T-cell (primary cell): ENCODE measurements around the gene FBN1. TPM values are rescaled to one million over a fixed set of nuclear protein-coding genes. Genes with fewer than 3 reads are reported as not detected.

Experiments
- ATAC-seq, 4 experiments: fragments of 200-7000 bp in 3 of 4; fragments of 150-1000 bp in 1 of 4; cut with Tn5 transposase; replicated peaks in 1 of 4; 1 replicate in 3 of 4; 2 replicates in 1 of 4; pipeline ENCODE4 v1.10.0; 2021; ENCODE audit warnings: moderate library complexity in 3 of 4, mild to moderate bottlenecking in 2 of 4, moderate number of reproducible peaks in 1 of 4
- CTCF ChIA-PET, 2 donors: fragments of 300-600 bp; sonication (Branson Sonifier 250); formaldehyde crosslinking; loops; one replicate each; lab custom pipeline; 2022; ENCODE audit warnings: antibody characterized with exemption in 2 of 2; lab: Charles Lee
- POLR2A ChIA-PET, 2 donors: fragments of 300-600 bp; sonication (Branson Sonifier 250); formaldehyde crosslinking; loops; one replicate each; lab custom pipeline; 2022; ENCODE audit warnings: antibody characterized with exemption in 2 of 2; lab: Charles Lee
- DNase-seq, 35 experiments: peaks; one replicate each; pipeline versions ENCODE4 v3.0.0 to v3.0.0-alpha.2; 2013 to 2023
- H3K27ac ChIP-seq: one replicate; pipeline ENCODE4 v1.5.1; 2013; ENCODE audit warnings: low read length
- H3K27me3 ChIP-seq, 2 experiments: replicated peaks in 1 of 2; 1 replicate in 1 of 2; 2 replicates in 1 of 2; pipeline versions ENCODE4 v1.6.1 to v1.7.0; 2013; ENCODE audit warnings: low read length in 1 of 2, mixed read lengths in 1 of 2; ENCODE audit not compliant: control insufficient read depth in 2 of 2, insufficient read depth in 2 of 2; ENCODE audit errors: extremely low read depth in 1 of 2
- H3K36me3 ChIP-seq, 2 donors: 1 replicate in 1 of 2; 2 replicates in 1 of 2; pipeline versions ENCODE4 v1.6.1 to v1.7.0; 2013; ENCODE audit warnings: low read length in 1 of 2; ENCODE audit not compliant: control insufficient read depth in 2 of 2, insufficient read depth in 1 of 2; ENCODE audit errors: extremely low read depth in 1 of 2
- H3K4me1 ChIP-seq, 2 experiments: 1 replicate in 1 of 2; 2 replicates in 1 of 2; pipeline versions ENCODE4 v1.6.1 to v1.7.0; 2013; ENCODE audit warnings: low read length in 2 of 2, mixed read lengths in 1 of 2; ENCODE audit not compliant: insufficient read depth in 2 of 2, control insufficient read depth in 1 of 2; ENCODE audit errors: extremely low read depth in 1 of 2
- H3K4me3 ChIP-seq, 2 donors: 1 replicate in 1 of 2; 2 replicates in 1 of 2; pipeline versions ENCODE4 v1.5.1 to v1.7.0; 2013; ENCODE audit warnings: mild to moderate bottlenecking in 2 of 2, low read length in 1 of 2, moderate library complexity in 1 of 2; ENCODE audit not compliant: control insufficient read depth in 1 of 2; ENCODE audit errors: extremely low read depth in 1 of 2
- H3K9me3 ChIP-seq: 2 replicates; pipeline ENCODE4 v1.7.0; 2013
- H3K27ac Mint-ChIP-seq, 2 donors: one replicate each; pipeline ENCODE4 v1.8.0; 2020 to 2021; ENCODE audit warnings: mild to moderate bottlenecking in 2 of 2, mixed read lengths in 2 of 2
- H3K27me3 Mint-ChIP-seq, 2 donors: one replicate each; pipeline ENCODE4 v1.8.0; 2021 to 2022; ENCODE audit warnings: mixed read lengths in 2 of 2
- H3K36me3 Mint-ChIP-seq: one replicate; pipeline ENCODE4 v1.8.0; 2021; ENCODE audit warnings: mixed read lengths
- H3K4me1 Mint-ChIP-seq, 3 donors: one replicate each; pipeline ENCODE4 v1.8.0; 2020 to 2022; ENCODE audit warnings: mixed read lengths in 3 of 3, mild to moderate bottlenecking in 1 of 3
- H3K4me3 Mint-ChIP-seq, 3 donors: one replicate each; pipeline ENCODE4 v1.8.0; 2020 to 2022; ENCODE audit warnings: mild to moderate bottlenecking in 3 of 3, mixed read lengths in 3 of 3, moderate library complexity in 3 of 3
- H3K9me3 Mint-ChIP-seq, 3 donors: one replicate each; pipeline ENCODE4 v1.8.0; 2020 to 2022; ENCODE audit warnings: mixed read lengths in 3 of 3
- WGBS: methylation state at CpG from one replicate; pipeline ENCODE4 v1.1.5; 2013; ENCODE audit warnings: missing lambda C conversion rate; ENCODE audit not compliant: insufficient coverage; 5-methylcytosine and 5-hydroxymethylcytosine counted together
- total RNA-seq, 35 experiments: library from RNA in 6 of 35; stranded (reverse) in 6 of 35; fragments of 120-200 nt in 1 of 35; gene quantifications; one replicate each; pipeline versions ENCODE4 v1.2.1 to v1.2.4 and lab custom pipeline; 2013 to 2026

FBN1 gene
- total RNA-seq, 5 donors from 2014 or later (not counting 1 experiment from before 2014, with no cell fraction given): 0.28 to 1.2 (median 0.79) TPM

- no peak overlapping the region for H3K4me3 ChIP-seq
- H3K4me1 Mint-ChIP-seq: no peaks in the 10 kb centered on the region
- H3K27me3 ChIP-seq: no peaks in the 10 kb centered on the region
- CTCF ChIA-PET: no interaction called here
- POLR2A ChIA-PET: no interaction called here
- WGBS: 92% methylated on average over 2 of the region's 4 CpGs
- no peaks in the 10 kb centered on the region for H3K27me3 Mint-ChIP-seq
- no peak for ATAC-seq
- no peaks in the 10 kb centered on the region for H3K9me3 ChIP-seq
- H3K9me3 Mint-ChIP-seq: no peaks in the 10 kb centered on the region
- no peak overlapping the region for H3K4me3 Mint-ChIP-seq
- no peak overlapping the region for H3K27ac ChIP-seq
- no peak overlapping the region for H3K27ac Mint-ChIP-seq
- H3K36me3 ChIP-seq: no peaks in the 10 kb centered on the region
- no peaks in the 10 kb centered on the region for H3K36me3 Mint-ChIP-seq
- no peak for DNase-seq
- H3K4me1 ChIP-seq: no peaks in the 10 kb centered on the region
These were observed 115.0 kb downstream of the FBN1 start for GRCh38 chr15:48530528-48530927.

GRCh38 chr15:48528921-48529320 lies 116.6 kb downstream of the FBN1 start:
- Mint-ChIP-seq H3K4me3 (no peak overlapping the region), H3K36me3 (no peaks in the 10 kb centered on the region), H3K9me3 (no peaks in the 10 kb centered on the region), H3K27me3 (peaks cover 0 to 2% of the 10 kb centered on the region in 2 donors), H3K4me1 (no peaks in the 10 kb centered on the region), H3K27ac (no peak overlapping the region)
- ChIA-PET CTCF (no interaction called here), POLR2A (no interaction called here)
- DNase-seq: no peak
- H3K36me3 ChIP-seq: no peaks in the 10 kb centered on the region
- no peak for ATAC-seq
- H3K27me3 ChIP-seq: no peaks in the 10 kb centered on the region
- H3K4me1 ChIP-seq: no peaks in the 10 kb centered on the region
- 52% methylated on average over 3 of the region's 4 CpGs for WGBS
- H3K4me3 ChIP-seq: no peak overlapping the region
- no peaks in the 10 kb centered on the region for H3K9me3 ChIP-seq
- no peak overlapping the region for H3K27ac ChIP-seq

- Histone ChIP-seq H3K9me3 (no peaks in the 10 kb centered on the region), H3K36me3 (no peaks in the 10 kb centered on the region), H3K4me1 (no peaks in the 10 kb centered on the region), H3K27me3 (no peaks in the 10 kb centered on the region), H3K4me3 (no peak overlapping the region), H3K27ac (no peak overlapping the region)
- Mint-ChIP-seq H3K4me3 (no peak overlapping the region), H3K4me1 (no peaks in the 10 kb centered on the region), H3K27me3 (peaks cover 0 to 2% of the 10 kb centered on the region in 2 donors), H3K27ac (no peak overlapping the region), H3K36me3 (no peaks in the 10 kb centered on the region), H3K9me3 (no peaks in the 10 kb centered on the region)
- CTCF ChIA-PET: no interaction called here
- POLR2A ChIA-PET: no interaction called here
- ATAC-seq (no peak), DNase-seq (no peak)
- WGBS: no CpG with 5 or more reads among the region's 2 CpGs
These were observed 118.0 kb downstream of the FBN1 start for GRCh38 chr15:48527517-48527916.

GRCh38 chr15:48522911-48523310 lies 122.6 kb downstream of the FBN1 start:
- no peak overlapping the region for H3K4me3 ChIP-seq
- WGBS: no CpG with 5 or more reads among the region's 3 CpGs
- H3K27ac Mint-ChIP-seq: no peak overlapping the region
- no peaks in the 10 kb centered on the region for H3K36me3 ChIP-seq
- CTCF ChIA-PET: no interaction called here
- no peak overlapping the region for H3K27ac ChIP-seq
- no peak overlapping the region for H3K4me3 Mint-ChIP-seq
- ATAC-seq (no peak), DNase-seq (no peak)
- no peaks in the 10 kb centered on the region for H3K9me3 Mint-ChIP-seq
- no peaks in the 10 kb centered on the region for H3K4me1 ChIP-seq
- no peaks in the 10 kb centered on the region for H3K36me3 Mint-ChIP-seq
- POLR2A ChIA-PET: no interaction called here
- H3K27me3 Mint-ChIP-seq: peaks cover 2% of the 10 kb centered on the region in 2 donors
- H3K9me3 ChIP-seq: no peaks in the 10 kb centered on the region
- no peaks in the 10 kb centered on the region for H3K4me1 Mint-ChIP-seq
- peaks cover 0 to 5% of the 10 kb centered on the region in 2 experiments for H3K27me3 ChIP-seq

- Histone ChIP-seq H3K4me1 (no peaks in the 10 kb centered on the region), H3K27me3 (peaks cover 0 to 5% of the 10 kb centered on the region in 2 experiments), H3K36me3 (no peaks in the 10 kb centered on the region), H3K9me3 (no peaks in the 10 kb centered on the region), H3K27ac (no peak overlapping the region), H3K4me3 (no peak overlapping the region)
- Mint-ChIP-seq H3K4me3 (no peak overlapping the region), H3K27ac (no peak overlapping the region), H3K4me1 (no peaks in the 10 kb centered on the region), H3K27me3 (peaks cover 2 to 3% of the 10 kb centered on the region in 2 donors), H3K9me3 (no peaks in the 10 kb centered on the region), H3K36me3 (no peaks in the 10 kb centered on the region)
- ATAC-seq (no peak), DNase-seq (no peak)
- ChIA-PET POLR2A (no interaction called here), CTCF (no interaction called here)
These were observed 123.4 kb downstream of the FBN1 start for GRCh38 chr15:48522123-48522522.

- POLR2A ChIA-PET: no interaction called here
- H3K27me3 ChIP-seq: peaks cover 0 to 5% of the 10 kb centered on the region in 2 experiments
- no peaks in the 10 kb centered on the region for H3K36me3 ChIP-seq
- Mint-ChIP-seq H3K27me3 (peaks cover 2 to 3% of the 10 kb centered on the region in 2 donors), H3K36me3 (no peaks in the 10 kb centered on the region), H3K4me3 (no peak overlapping the region), H3K27ac (no peak overlapping the region), H3K4me1 (no peaks in the 10 kb centered on the region), H3K9me3 (no peaks in the 10 kb centered on the region)
- WGBS: 89% methylated on average over 11 of the region's 15 CpGs
- H3K4me1 ChIP-seq: no peaks in the 10 kb centered on the region
- H3K9me3 ChIP-seq: no peaks in the 10 kb centered on the region
- CTCF ChIA-PET: no interaction called here
- no peak for DNase-seq
- no peak for ATAC-seq
- H3K4me3 ChIP-seq: no peak overlapping the region
- H3K27ac ChIP-seq: no peak overlapping the region
These were observed 124.9 kb downstream of the FBN1 start for GRCh38 chr15:48520376-48521155.
